ENCODE data around the gene MLLT6. TPM values are rescaled to one million over a fixed set of nuclear protein-coding genes. Genes with fewer than 3 reads are reported as not detected.

The MLLT6 gene
- total RNA-seq, 1 experiment from 2014 or later = 48.0 TPM

- ATAC-seq (no peak), DNase-seq (ENCODE audit: low spot score) (peak; percentile 8)
- H3K4me3 Mint-ChIP-seq = no peak overlapping the region
- ChIA-PET POLR2A (interaction anchor here (1.4 kb wide), 1 partner anchor 42 kb away, joined by 4 read pairs; no protein-coding TSS in a partner anchor), CTCF (interaction anchor here (28.2 kb wide), 1 partner anchor 61 kb away, joined by 727 read pairs; the partner anchor contains the start of gene SRCIN1)
- TF ChIP-seq GABPB1 (CRISPR knock-in tag; IDR thresholded peaks at IDR 0.05) (no peak), ESRRA (CRISPR knock-in tag; IDR thresholded peaks at IDR 0.05; ENCODE audit: borderline replicate concordance) (no peak), SP1 (CRISPR knock-in tag; conservative IDR thresholded peaks at IDR 0.05) (no peak), EMX1 (CRISPR knock-in tag; IDR thresholded peaks at IDR 0.05) (no peak), CBFB (CRISPR knock-in tag; IDR thresholded peaks at IDR 0.05; ENCODE audit: low read depth) (no peak), ETV6 (CRISPR knock-in tag; IDR thresholded peaks at IDR 0.05) (no peak), HMGXB4 (CRISPR knock-in tag; IDR thresholded peaks at IDR 0.05) (no peak), ATF6 (CRISPR knock-in tag; IDR thresholded peaks at IDR 0.05) (no peak), PREB (CRISPR knock-in tag; IDR thresholded peaks at IDR 0.05; ENCODE audit: borderline replicate concordance) (no peak), ZNF138 (CRISPR knock-in tag; conservative IDR thresholded peaks at IDR 0.05) (no peak), CDX4 (CRISPR knock-in tag; IDR thresholded peaks at IDR 0.05; ENCODE audit: borderline replicate concordance) (no peak), RELA (CRISPR knock-in tag; IDR thresholded peaks at IDR 0.05; ENCODE audit: borderline replicate concordance) (no peak), ZNF263 (CRISPR knock-in tag; IDR thresholded peaks at IDR 0.05; ENCODE audit: low read depth) (no peak), IRF2 (CRISPR knock-in tag; IDR thresholded peaks at IDR 0.05; ENCODE audit: borderline replicate concordance, low read depth) (no peak), STAT6 (CRISPR knock-in tag; conservative IDR thresholded peaks at IDR 0.05; ENCODE audit: low read depth) (no peak), GTF2I (CRISPR knock-in tag; conservative IDR thresholded peaks at IDR 0.05) (no peak), ZNF396 (CRISPR knock-in tag; IDR thresholded peaks at IDR 0.05; ENCODE audit: borderline replicate concordance) (no peak)
- H3K4me1 Mint-ChIP-seq = peaks cover 44% of the 10 kb centered on the region
- peaks cover 29% of the 10 kb centered on the region for H3K27me3 Mint-ChIP-seq (ENCODE audit: low read depth)
- H3K36me3 Mint-ChIP-seq = no peaks in the 10 kb centered on the region
- H3K9me3 Mint-ChIP-seq = no peaks in the 10 kb centered on the region
- no peak overlapping the region for H3K27ac Mint-ChIP-seq
These were observed 46.2 kb upstream of the MLLT6 start for GRCh38 chr17:38658741-38659345.
